HepG2 (cell line): Measurements from ENCODE around the gene HORMAD2. TPM values are rescaled to one million over a fixed set of nuclear protein-coding genes. Genes with fewer than 3 reads are reported as not detected.
A peak's percentile ranks its signal among the peaks of the same experiment; 100 is the strongest.

ENCODE experiments used
- ARNT ChIP-seq: fragments of 450-650 bp; IDR thresholded peaks from 2 replicates; pipeline ENCODE4 v1.6.1; 2017
- ATF2 ChIP-seq: sonication (generic); formaldehyde crosslinking; IDR thresholded peaks from 2 replicates; pipeline ENCODE4 v1.4.0; 2020; ENCODE audit warnings: missing genetic modification reagents
- ATF3 ChIP-seq: sonication (generic); formaldehyde crosslinking; IDR thresholded peaks from 2 replicates; pipeline ENCODE4 v1.4.0; 2020; ENCODE audit warnings: missing genetic modification reagents
- GATAD2A ChIP-seq: IDR thresholded peaks from 2 replicates; pipeline ENCODE4 v1.6.1; 2016
- GLMP ChIP-seq: sonication (generic); formaldehyde crosslinking; IDR thresholded peaks from 2 replicates; pipeline ENCODE4 v1.9.0; 2021; ENCODE audit warnings: missing genetic modification reagents, mild to moderate bottlenecking, borderline replicate concordance
- HNF4G ChIP-seq, 2 experiments: sonication (generic) in 1 of 2; formaldehyde crosslinking in 1 of 2; IDR thresholded peaks; 2 replicates each; pipeline versions ENCODE4 v1.4.0 to v1.6.1; 2011 to 2020; ENCODE audit warnings: borderline replicate concordance in 2 of 2, low read depth in 2 of 2, mild to moderate bottlenecking in 2 of 2, low read length in 1 of 2, missing genetic modification reagents in 1 of 2, moderate library complexity in 1 of 2
- PCBP1 ChIP-seq: fragments of 200-400 bp; formaldehyde crosslinking; IDR thresholded peaks from 2 replicates; pipeline ENCODE4 v1.6.1; 2017; ENCODE audit warnings: mild to moderate bottlenecking, low read depth, low read length, borderline replicate concordance
- POGZ ChIP-seq: sonication (generic); formaldehyde crosslinking; IDR thresholded peaks from 2 replicates; pipeline ENCODE4 v1.4.0; 2020; ENCODE audit warnings: mild to moderate bottlenecking, missing genetic modification reagents
- SKIL ChIP-seq: sonication (generic); formaldehyde crosslinking; IDR thresholded peaks from 2 replicates; pipeline ENCODE4 v1.8.0; 2022; ENCODE audit warnings: missing genetic modification reagents, mild to moderate bottlenecking, moderate library complexity, borderline replicate concordance
- TBP ChIP-seq: sonication (generic); formaldehyde crosslinking; IDR thresholded peaks from 2 replicates; pipeline ENCODE4 v1.5.0; 2020; ENCODE audit warnings: missing genetic modification reagents
- THAP9 ChIP-seq: sonication (generic); formaldehyde crosslinking; IDR thresholded peaks from 2 replicates; pipeline ENCODE4; 2020; ENCODE audit warnings: missing genetic modification reagents, mild to moderate bottlenecking, borderline replicate concordance
- TOE1 ChIP-seq: sonication (generic); formaldehyde crosslinking; IDR thresholded peaks from 2 replicates; pipeline ENCODE4 v1.4.0; 2020; ENCODE audit warnings: mild to moderate bottlenecking, missing genetic modification reagents
- ZBTB34 ChIP-seq: sonication (generic); formaldehyde crosslinking; IDR thresholded peaks from 2 replicates; pipeline ENCODE4 v1.8.0; 2022; ENCODE audit warnings: mild to moderate bottlenecking, missing genetic modification reagents
- ZBTB7B ChIP-seq: sonication (generic); formaldehyde crosslinking; IDR thresholded peaks from 2 replicates; pipeline ENCODE4 v1.4.0; 2020; ENCODE audit warnings: missing genetic modification reagents
- ZFP37 ChIP-seq: sonication (generic); formaldehyde crosslinking; IDR thresholded peaks from 2 replicates; pipeline ENCODE4 v1.4.0; 2020; ENCODE audit warnings: missing genetic modification reagents, borderline replicate concordance
- ZNF34 ChIP-seq: sonication (generic); formaldehyde crosslinking; IDR thresholded peaks from 2 replicates; pipeline ENCODE4 v1.4.0; 2020; ENCODE audit warnings: mild to moderate bottlenecking, missing genetic modification reagents, borderline replicate concordance
- ZNF484 ChIP-seq: sonication (generic); formaldehyde crosslinking; IDR thresholded peaks from 2 replicates; pipeline ENCODE4 v1.5.1; 2020; ENCODE audit warnings: mild to moderate bottlenecking, low read depth, missing genetic modification reagents, borderline replicate concordance
- ZNF558 ChIP-seq: sonication (generic); formaldehyde crosslinking; IDR thresholded peaks from 2 replicates; pipeline ENCODE4 v1.9.0; 2022; ENCODE audit warnings: mild to moderate bottlenecking, missing genetic modification reagents, borderline replicate concordance
- ZNF777 ChIP-seq: sonication (generic); formaldehyde crosslinking; IDR thresholded peaks from 2 replicates; pipeline ENCODE4 v1.4.0; 2020; ENCODE audit warnings: missing genetic modification reagents
- ZNF788 ChIP-seq: sonication (generic); formaldehyde crosslinking; IDR thresholded peaks from 2 replicates; pipeline ENCODE4 v1.5.0; 2020; ENCODE audit warnings: mild to moderate bottlenecking, missing genetic modification reagents, borderline replicate concordance
- ZNF878 ChIP-seq: sonication (generic); formaldehyde crosslinking; IDR thresholded peaks from 2 replicates; pipeline ENCODE4 v1.8.1; 2023; ENCODE audit warnings: mild to moderate bottlenecking, missing genetic modification reagents, moderate library complexity
- ZSCAN9 ChIP-seq: IDR thresholded peaks from 2 replicates; pipeline ENCODE4 v1.6.1; 2016; ENCODE audit warnings: borderline replicate concordance
- polyA plus RNA-seq, 8 experiments: library from polyadenylated mRNA; depleted of rRNA in 3 of 8; stranded (reverse) in 7 of 8; unstranded in 1 of 8; fragments of >200 nt; fragmentation: Illumina TruSeq in 4 of 8; extraction: Trizol in 4 of 8; gene quantifications; 2 replicates each; pipeline versions ENCODE4 v1.2.1 to v1.2.3, GENCODE V29; 2011 to 2016; ENCODE audit warnings: low read depth in 4 of 8, missing spikeins in 1 of 8, mixed read lengths in 1 of 8; ENCODE audit not compliant: insufficient read depth in 1 of 8
- total RNA-seq, 5 experiments: library from RNA; depleted of rRNA; stranded (reverse); fragments of >200 nt; fragmentation: Illumina TruSeq; extraction: Trizol; gene quantifications; 2 replicates each; pipeline ENCODE4 v1.2.3, GENCODE V29; 2016; ENCODE audit warnings: low read depth in 1 of 5

Gene HORMAD2
- total and polyA plus RNA-seq, 2 of the 13 experiments (the other 11 are each of a cell fraction or from before 2014, with no cell fraction given), result not detected

- TF ChIP-seq THAP9 (CRISPR knock-in tag) (no peak), ARNT (no peak), ZNF878 (CRISPR knock-in tag) (0 out of 2 replicates have a peak, but pooled peaks have one; percentile 35), ZNF788 (CRISPR knock-in tag) (no peak), PCBP1 (no peak), ZBTB7B (CRISPR knock-in tag) (no peak; the same call in 1 of the 2 replicates), TOE1 (CRISPR knock-in tag) (no peak), ZBTB34 (peak; percentile 100), TBP (CRISPR knock-in tag) (no peak), GATAD2A (CRISPR knock-in tag) (peak; percentile 67), SKIL (no peak), POGZ (CRISPR knock-in tag) (no peak), ZSCAN9 (no peak), ATF2 (CRISPR knock-in tag) (peak; percentile 6; the same call in 1 of the 2 replicates), GLMP (CRISPR knock-in tag) (no peak), ZNF34 (CRISPR knock-in tag) (no peak), ZNF777 (no peak), ZFP37 (no peak), HNF4G (IDR thresholded peaks at IDR 0.05; ENCODE audit: borderline replicate concordance, low read depth, low read length) (0 out of 2 replicates have a peak, but pooled peaks have one; percentile 29), HNF4G (CRISPR knock-in tag; IDR thresholded peaks at IDR 0.05; ENCODE audit: borderline replicate concordance, low read depth) (peak; percentile 23; the same call in 1 of the 2 replicates), ATF3 (CRISPR knock-in tag) (no peak), ZNF558 (CRISPR knock-in tag) (no peak), ZNF484 (CRISPR knock-in tag) (no peak)
Measured at GRCh38 chr22:30054764-30055069, 25.5 kb upstream of the HORMAD2 start (continued).
